CD4-positive, alpha-beta T cell treated with Interleukin-17A for 1 hour (primary cell): ENCODE measurements around the gene CREG2.
"Not testable (repeated sequence)": the region's sequence is repeated elsewhere in the genome, so short reads cannot be mapped to it uniquely, and the experiment has no call there.

Experiments used
- DNase-seq: peaks from one replicate; pipeline ENCODE4 v3.0.0-alpha.2; 2020

The CREG2 gene

GRCh38 chr2:101369100-101369499 is 18.2 kb downstream of the CREG2 start:
- DNase-seq: no peak

- DNase-seq: no peak
Observed at GRCh38 chr2:101368376-101368775, 18.9 kb downstream of the CREG2 start.

GRCh38 chr2:101367508-101367907 is 19.8 kb downstream of the CREG2 start:
- DNase-seq: no peak

- DNase-seq: no peak
Observed at GRCh38 chr2:101364878-101365277, 22.4 kb downstream of the CREG2 start.

GRCh38 chr2:101362777-101363176 is 24.5 kb downstream of the CREG2 start:
- no peak for DNase-seq

GRCh38 chr2:101362316-101362715 is 25.0 kb downstream of the CREG2 start:
- peak; percentile 44 for DNase-seq

GRCh38 chr2:101361522-101361921 is 25.8 kb downstream of the CREG2 start:
- peak; percentile 43 for DNase-seq

- DNase-seq: no peak
Observed at GRCh38 chr2:101361121-101361520, 26.2 kb downstream of the CREG2 start.

- DNase-seq: no peak
Observed at GRCh38 chr2:101360232-101360631, 27.1 kb downstream of the CREG2 start.

GRCh38 chr2:101359410-101359954 is 27.8 kb downstream of the CREG2 start:
- no peak for DNase-seq

- DNase-seq: no peak
Observed at GRCh38 chr2:101357376-101357775, 29.9 kb downstream of the CREG2 start.

- DNase-seq: no peak
Observed at GRCh38 chr2:101356521-101356920, 30.8 kb downstream of the CREG2 start.

- DNase-seq: no peak
Observed at GRCh38 chr2:101356055-101356454, 31.2 kb downstream of the CREG2 start.

GRCh38 chr2:101355401-101356054 is 31.8 kb downstream of the CREG2 start:
- DNase-seq: no peak

GRCh38 chr2:101354420-101355311 is 32.6 kb downstream of the CREG2 start:
- no peak for DNase-seq

- DNase-seq: not testable (repeated sequence)
Observed at GRCh38 chr2:101352631-101353030, 34.7 kb downstream of the CREG2 start.

- no peak for DNase-seq
Observed at GRCh38 chr2:101351207-101351606, 36.1 kb downstream of the CREG2 start.

GRCh38 chr2:101349893-101350662 is 37.2 kb downstream of the CREG2 start:
- DNase-seq: peak; percentile 33

GRCh38 chr2:101348883-101349282 is 38.4 kb downstream of the CREG2 start:
- DNase-seq: no peak

GRCh38 chr2:101346909-101347308 is 40.4 kb downstream of the CREG2 start:
- DNase-seq: no peak

GRCh38 chr2:101344137-101344536 is 43.2 kb downstream of the CREG2 start:
- no peak for DNase-seq

GRCh38 chr2:101342625-101343008 is 44.7 kb downstream of the CREG2 start:
- DNase-seq: no peak
